Pulmonary artery endothelial cell (primary cell): ENCODE results near the gene HTR3C. TPM values are rescaled to one million over a fixed set of nuclear protein-coding genes. Genes with fewer than 3 reads are reported as not detected.
A peak's percentile ranks its signal among the peaks of the same experiment; 100 is the strongest.

ENCODE experiments used
- DNase-seq: peaks from one replicate; pipeline ENCODE4 v3.0.0-alpha.2; 2011; ENCODE audit warnings: low read depth, low spot score
- total RNA-seq: library from RNA; depleted of rRNA; stranded (reverse); fragments of >200 nt; gene quantifications from 2 replicates; pipeline ENCODE4 v1.2.3, GENCODE V29; 2014

HTR3C gene
- total RNA-seq, 1 donor from 2014 or later = not detected

GRCh38 chr3:184082465-184082864 is 29.6 kb downstream of the HTR3C start:
- DNase-seq = no peak

GRCh38 chr3:184085389-184085852 is 32.6 kb downstream of the HTR3C start:
- DNase-seq = peak; percentile 22

DNA sequence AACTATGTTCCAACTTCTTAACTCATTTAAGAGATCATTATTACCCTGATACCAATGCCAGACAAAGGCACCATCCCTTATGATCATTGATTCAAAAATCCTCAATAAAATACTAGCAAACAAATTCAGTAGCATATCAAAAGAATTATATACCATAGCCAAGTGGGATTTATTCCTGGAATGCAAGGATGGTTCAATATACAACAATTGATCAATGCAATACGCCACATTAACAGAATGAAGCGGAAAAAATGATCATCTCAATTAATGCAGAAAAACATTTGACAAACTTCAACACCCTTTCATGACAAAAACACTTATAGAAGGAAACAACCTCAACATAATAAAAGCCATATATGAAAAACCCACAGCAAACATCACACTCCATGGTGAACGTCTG is 39.4 kb downstream of the HTR3C start:
- DNase-seq = no peak

DNA sequence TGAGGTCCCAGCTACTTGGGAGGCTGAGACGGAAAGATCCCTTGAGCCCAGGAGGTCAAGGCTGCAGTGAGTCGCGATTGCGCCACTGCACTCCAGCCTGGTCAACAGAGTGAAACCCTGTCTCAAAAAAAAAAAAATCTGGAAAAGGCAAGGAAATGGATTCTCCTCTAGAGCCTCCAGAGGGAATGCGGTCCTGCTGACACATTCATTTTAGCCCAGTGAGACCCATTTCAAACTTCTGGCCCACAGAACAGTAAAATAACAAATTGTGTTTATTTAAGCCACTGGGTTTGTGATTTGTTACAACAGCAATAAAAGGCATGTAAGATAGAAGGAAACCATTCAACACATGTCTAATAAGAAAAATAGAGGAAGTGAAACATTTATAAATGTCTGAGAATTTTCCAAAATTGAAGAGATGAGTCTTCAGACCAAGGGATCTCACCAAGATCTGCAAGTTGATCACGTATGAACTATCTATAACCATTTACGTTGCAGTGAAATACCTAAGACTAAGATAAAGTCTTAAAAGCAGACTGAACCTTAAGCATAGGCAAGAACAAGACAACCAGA is 44.0 kb downstream of the HTR3C start, which contains the start of gene HTR3E:
Gene HTR3E, plus strand, starts transcription at position 254 of the 573 bp plus-strand sequence. CDS start 466 bp downstream, outside the sequence.
- DNase-seq = no peak

- no peak for DNase-seq
These were observed 44.7 kb downstream of the HTR3C start for GRCh38 chr3:184097556-184097955.

- DNase-seq = no peak
These were observed 47.2 kb downstream of the HTR3C start for GRCh38 chr3:184099806-184100686.

Other genes starting within 250 kb of the HTR3C start
- gene MAP6D1, start 227.5 kb upstream of the HTR3C start, total RNA-seq = 2.2 and 2.9 TPM in 2 replicates
- 32.6 and 53.7 TPM in 2 replicates for gene PARL, start 168.2 kb upstream of the HTR3C start, total RNA-seq
- 12.0 and 16.7 TPM in 2 replicates for gene ABCC5, start 35.2 kb upstream of the HTR3C start, total RNA-seq
- not detected in 2 replicates for gene HTR3D, start 21.3 kb upstream of the HTR3C start, total RNA-seq
- not detected in 2 replicates for gene HTR3E, start 44.0 kb downstream of the HTR3C start, total RNA-seq
- 41.0 and 53.0 TPM in 2 replicates for gene EIF2B5, start 82.3 kb downstream of the HTR3C start, total RNA-seq
- 21.2 and 30.0 TPM in 2 replicates for gene DVL3, start 102.3 kb downstream of the HTR3C start, total RNA-seq
- 413 and 506 TPM in 2 replicates for gene AP2M1, start 121.8 kb downstream of the HTR3C start, total RNA-seq
- 52.1 and 69.1 TPM in 2 replicates for gene ABCF3, start 133.2 kb downstream of the HTR3C start, total RNA-seq
- gene VWA5B2, start 176.5 kb downstream of the HTR3C start, total RNA-seq = not detected in 2 replicates
- 23.6 and 25.7 TPM in 2 replicates for gene ALG3, start 195.9 kb downstream of the HTR3C start, total RNA-seq
- gene EEF1AKMT4, start 196.6 kb downstream of the HTR3C start, total RNA-seq = 4.3 and 4.7 TPM in 2 replicates
- 0.07 TPM in 1 of 2 replicates, not detected in the other for gene CAMK2N2, start 208.5 kb downstream of the HTR3C start, total RNA-seq
- gene ECE2, start 223.0 kb downstream of the HTR3C start, total RNA-seq = not detected in 2 replicates
- gene PSMD2, start 246.2 kb downstream of the HTR3C start, total RNA-seq = 780 and 805 TPM in 2 replicates